H7 (cell line): ENCODE data around the gene MZT2A. TPM values are rescaled to one million over a fixed set of nuclear protein-coding genes. Genes with fewer than 3 reads are reported as not detected.
"Not testable (repeated sequence)": the region's sequence is repeated elsewhere in the genome, so short reads cannot be mapped to it uniquely, and the experiment has no call there.

ENCODE experiments used
- DNase-seq: peaks from one replicate; pipeline ENCODE4 v3.0.0; 2012
- H3K27me3 ChIP-seq: 2 replicates; pipeline ENCODE4 v1.6.0; 2011; ENCODE audit warnings: mild to moderate bottlenecking, low read length; ENCODE audit not compliant: control insufficient read depth, insufficient read depth
- H3K36me3 ChIP-seq: replicated peaks from 2 replicates; pipeline ENCODE4 v1.5.1; 2011; ENCODE audit warnings: low read length; ENCODE audit not compliant: control insufficient read depth, insufficient read depth
- H3K4me3 ChIP-seq: 2 replicates; pipeline ENCODE4 v1.5.1; 2011; ENCODE audit warnings: low read depth, mild to moderate bottlenecking, control low read depth, low read length, moderate library complexity; ENCODE audit not compliant: insufficient read depth
- total RNA-seq: library from RNA; depleted of rRNA; stranded (reverse); fragments of >200 nt; shearing (Covaris generic); gene quantifications from 2 replicates; pipeline ENCODE4 v1.2.3, GENCODE V29; 2014

The MZT2A gene
- total RNA-seq, 1 experiment from 2014 or later: 156 TPM

DNA sequence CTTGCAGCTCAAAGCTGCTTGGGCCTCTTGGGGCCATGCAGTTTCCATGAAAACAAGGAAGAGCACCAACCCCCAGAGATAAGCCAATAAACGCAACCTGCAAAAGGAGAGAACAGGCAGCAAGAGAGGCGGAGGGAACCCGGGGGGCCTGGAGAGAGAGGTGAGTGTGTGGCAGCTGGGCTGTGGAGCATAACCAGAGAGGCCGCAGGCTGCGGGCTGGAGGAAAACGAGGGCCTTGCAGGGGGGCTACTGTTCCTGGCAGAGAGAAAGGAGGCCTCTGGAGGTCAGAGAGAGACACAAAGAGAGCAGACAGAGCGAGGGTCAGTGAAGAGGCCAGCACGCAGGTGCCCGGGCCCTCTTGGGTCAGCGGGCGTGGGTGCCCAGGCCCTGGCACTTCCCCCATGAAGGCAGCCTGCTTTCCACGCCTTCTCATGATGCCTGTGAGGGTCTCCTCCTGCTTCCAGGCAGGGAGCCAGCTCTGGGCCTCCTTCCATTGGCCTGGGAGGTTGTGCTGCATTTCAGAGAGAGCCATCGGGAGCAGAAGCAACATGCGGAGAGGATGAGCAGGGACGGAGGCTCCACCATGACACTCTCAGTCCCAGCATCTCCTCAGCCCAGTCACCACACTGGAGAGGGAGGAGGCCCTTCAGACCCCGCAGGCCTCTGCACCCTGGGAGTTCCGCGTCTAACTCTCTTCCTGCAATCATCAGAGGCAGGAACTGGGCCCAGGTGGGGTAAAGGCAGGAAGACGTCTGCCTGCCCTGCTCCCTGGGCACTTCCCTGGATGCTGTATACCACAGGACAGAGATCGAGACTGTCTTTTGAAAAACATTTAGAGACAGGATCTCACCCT lies 1.4 kb downstream of the MZT2A start:
- DNase-seq: not testable (repeated sequence)

DNA sequence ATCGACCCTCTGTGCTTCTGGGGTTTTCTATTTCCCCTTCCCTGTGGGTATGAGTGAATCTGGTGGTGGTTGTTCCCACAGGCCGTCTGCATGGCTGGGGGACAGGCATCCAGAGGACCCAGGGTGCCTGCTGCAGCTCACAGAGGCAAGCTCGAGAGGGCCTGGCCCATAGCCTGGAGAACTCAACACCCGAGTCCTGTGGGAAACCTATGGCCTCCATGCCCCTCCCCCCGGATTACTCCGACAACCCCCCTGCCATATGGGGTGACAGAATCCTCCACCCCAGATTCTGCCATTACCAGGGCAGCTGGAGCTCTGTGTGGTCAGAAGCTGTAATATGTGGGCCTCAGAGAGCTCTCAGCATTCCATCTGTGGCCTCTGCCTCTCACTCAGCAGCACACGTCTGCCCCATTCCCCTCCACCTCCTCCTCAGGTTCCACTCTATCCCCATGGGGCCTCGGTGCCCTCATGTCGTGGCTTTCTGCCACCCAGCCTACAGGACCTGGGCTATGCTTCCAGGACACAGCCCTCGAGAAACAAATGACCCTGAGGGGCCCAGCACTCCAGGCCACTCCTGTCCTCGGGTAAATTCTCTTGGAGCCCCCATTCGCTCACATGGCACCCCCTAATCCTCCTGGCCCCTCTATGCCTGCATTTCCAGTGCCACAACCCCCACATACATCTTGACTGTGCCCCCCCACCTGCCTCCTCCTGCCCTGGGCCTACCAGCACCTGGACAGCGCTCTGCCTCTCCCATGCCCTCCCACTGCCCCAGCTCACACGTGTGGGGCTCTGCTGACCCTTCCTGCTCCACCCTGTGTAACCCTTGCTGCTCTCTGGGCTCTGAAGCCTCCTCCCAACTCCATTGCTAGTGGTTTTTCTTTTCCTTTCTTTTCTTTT lies 3.6 kb downstream of the MZT2A start:
- peaks cover 4% of the 10 kb centered on the region for H3K36me3 ChIP-seq
- H3K4me3 ChIP-seq: no peak overlapping the region
- DNase-seq: no peak

More for the DNA sequence above, 1.4 kb downstream of the MZT2A start:
- H3K27me3 ChIP-seq, H3K36me3 ChIP-seq: not testable (repeated sequence)
- H3K4me3 ChIP-seq: peak overlapping the region; percentile 41

DNA sequence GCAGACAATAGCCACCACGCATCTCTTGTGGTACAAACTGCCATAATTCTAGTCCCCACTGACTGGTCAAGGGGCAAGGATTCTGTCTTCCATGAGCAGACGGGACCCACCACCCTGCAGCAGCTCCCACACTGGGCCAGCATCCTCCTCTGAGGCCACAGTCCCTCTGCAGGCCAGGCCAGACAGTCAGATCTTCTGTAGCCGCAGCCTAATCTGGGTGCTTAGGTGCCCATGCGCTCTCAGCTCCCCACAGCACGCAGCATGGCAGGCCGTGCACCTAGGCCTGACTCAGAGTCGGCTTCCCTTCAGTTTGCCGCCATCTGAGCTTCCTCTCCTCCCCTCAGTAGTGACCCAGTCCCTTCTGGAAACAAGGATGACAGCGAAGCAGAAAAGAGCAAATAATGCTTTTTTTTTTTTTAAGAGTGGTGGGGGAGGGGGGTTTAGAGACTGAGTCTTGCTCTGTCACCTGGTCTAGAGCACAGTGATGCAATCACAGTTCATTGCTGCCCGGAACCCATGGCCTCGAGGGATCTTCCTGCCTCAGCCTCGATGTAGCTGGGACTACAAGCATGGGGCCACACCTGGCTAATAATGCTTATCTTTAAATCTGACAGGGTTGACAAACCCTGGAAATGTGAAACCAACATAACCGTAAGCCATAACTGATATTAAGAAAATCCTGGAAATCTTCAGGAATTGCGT lies 5.8 kb downstream of the MZT2A start:
- DNase-seq, H3K4me3 ChIP-seq, H3K36me3 ChIP-seq, H3K27me3 ChIP-seq: not testable (repeated sequence)

More for the DNA sequence above, 3.6 kb downstream of the MZT2A start:
- H3K27me3 ChIP-seq: no peaks in the 10 kb centered on the region

DNA sequence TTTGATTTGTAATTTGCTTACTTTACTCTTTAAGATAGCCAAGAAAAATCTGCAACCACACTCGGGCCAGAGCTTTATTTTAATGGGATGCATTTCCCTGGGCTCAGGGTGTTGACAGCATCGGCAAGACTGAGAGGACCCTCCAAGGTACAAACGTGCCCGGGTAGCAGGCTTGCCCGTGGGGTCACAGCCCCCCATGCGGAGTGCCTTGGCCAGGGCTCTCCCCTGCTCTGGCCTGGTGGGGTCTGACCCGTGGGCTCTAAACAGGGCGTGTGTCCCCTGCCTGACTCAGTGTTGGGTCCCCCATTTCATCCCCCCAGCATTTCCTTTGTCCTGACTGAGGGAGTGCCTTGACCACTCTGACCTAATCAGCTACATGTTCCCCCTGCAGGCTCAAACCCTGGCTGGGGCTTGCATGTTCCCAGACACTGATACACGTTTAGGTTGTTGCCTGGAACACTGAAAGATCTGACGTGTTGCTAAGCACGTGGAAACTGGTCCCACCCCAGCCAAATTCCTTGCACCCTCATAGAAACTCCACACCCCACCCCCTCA lies 7.2 kb downstream of the MZT2A start:
- H3K27me3 ChIP-seq, H3K4me3 ChIP-seq, DNase-seq, H3K36me3 ChIP-seq: not testable (repeated sequence)

DNA sequence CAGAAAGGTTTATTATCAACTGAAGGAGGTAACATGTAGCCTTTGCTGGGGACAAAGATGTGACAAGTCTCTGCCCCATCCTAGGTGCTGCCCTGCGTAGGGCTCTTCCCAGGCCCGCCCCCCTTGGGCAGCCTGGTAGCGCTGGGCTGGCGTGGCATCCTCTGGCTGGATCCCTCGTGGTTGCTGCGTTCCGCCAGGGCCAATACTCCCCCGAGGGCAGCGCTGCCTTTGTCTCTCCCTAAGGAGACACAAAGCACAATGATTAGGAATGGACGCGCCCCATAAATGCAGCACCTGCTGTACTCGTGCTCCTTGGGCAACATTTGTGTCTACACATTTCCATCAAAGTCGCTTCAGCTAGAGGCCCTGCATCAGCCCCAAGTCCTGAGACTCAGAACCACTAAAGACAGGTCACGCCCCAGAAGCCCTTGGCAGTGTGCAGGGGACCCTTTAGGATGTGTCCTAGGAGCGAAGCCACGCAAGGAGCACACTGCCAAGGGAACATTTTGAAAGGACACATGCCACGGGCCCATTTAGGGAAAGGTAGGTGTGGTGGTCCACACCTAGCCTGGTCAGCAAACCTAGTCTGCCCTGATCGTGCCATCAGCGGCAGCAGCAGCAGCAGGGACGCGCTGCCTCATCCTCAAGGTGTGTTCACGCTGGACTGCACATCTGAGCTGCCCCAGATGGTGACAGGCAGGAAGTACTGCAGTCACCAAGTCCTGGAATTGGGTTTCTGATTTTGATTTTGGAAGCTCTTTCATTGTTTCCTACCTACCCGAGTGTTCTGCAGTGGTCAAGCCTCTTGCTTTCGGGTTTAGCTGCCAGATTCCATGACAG lies 8.0 kb downstream of the MZT2A start:
- not testable (repeated sequence) for H3K4me3 ChIP-seq, H3K36me3 ChIP-seq, H3K27me3 ChIP-seq, DNase-seq

DNA sequence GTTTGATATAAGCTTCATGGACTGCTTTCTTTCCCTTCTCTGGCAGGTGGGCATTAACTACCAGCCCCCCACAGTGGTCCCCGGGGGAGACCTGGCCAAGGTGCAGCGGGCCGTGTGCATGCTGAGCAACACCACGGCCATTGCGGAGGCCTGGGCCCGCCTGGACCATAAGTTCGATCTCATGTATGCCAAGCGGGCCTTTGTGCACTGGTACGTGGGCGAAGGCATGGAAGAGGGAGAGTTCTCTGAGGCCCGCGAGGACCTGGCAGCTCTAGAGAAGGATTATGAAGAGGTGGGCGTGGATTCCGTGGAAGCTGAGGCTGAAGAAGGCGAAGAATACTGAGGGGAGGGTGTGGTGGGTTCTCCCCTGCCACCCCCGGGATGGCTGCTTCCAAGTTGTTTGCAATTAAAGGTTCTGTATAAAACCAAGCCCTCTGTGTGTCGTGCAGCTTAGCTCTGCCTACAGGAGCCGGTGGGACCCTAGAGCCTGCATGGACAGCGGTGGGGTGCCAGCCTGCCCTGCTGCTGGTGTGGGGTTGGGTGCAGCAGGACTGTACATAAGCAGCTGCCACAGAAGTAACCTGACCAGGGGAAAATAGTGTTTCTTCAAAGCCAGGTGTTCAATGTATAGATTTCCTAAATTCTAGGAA lies 9.6 kb downstream of the MZT2A start:
- H3K36me3 ChIP-seq, H3K4me3 ChIP-seq, DNase-seq, H3K27me3 ChIP-seq: not testable (repeated sequence)

DNA sequence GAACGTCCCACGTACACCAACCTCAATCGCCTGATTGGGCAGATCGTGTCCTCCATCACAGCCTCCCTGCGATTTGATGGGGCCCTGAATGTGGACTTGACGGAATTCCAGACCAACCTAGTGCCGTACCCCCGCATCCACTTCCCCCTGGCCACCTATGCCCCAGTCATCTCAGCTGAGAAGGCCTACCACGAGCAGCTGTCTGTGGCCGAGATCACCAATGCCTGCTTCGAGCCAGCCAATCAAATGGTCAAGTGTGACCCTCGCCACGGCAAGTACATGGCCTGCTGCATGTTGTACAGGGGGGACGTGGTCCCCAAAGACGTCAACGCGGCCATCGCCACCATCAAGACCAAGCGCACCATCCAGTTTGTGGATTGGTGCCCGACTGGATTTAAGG lies 11.8 kb downstream of the MZT2A start:
- H3K4me3 ChIP-seq, DNase-seq: not testable (repeated sequence)

DNA sequence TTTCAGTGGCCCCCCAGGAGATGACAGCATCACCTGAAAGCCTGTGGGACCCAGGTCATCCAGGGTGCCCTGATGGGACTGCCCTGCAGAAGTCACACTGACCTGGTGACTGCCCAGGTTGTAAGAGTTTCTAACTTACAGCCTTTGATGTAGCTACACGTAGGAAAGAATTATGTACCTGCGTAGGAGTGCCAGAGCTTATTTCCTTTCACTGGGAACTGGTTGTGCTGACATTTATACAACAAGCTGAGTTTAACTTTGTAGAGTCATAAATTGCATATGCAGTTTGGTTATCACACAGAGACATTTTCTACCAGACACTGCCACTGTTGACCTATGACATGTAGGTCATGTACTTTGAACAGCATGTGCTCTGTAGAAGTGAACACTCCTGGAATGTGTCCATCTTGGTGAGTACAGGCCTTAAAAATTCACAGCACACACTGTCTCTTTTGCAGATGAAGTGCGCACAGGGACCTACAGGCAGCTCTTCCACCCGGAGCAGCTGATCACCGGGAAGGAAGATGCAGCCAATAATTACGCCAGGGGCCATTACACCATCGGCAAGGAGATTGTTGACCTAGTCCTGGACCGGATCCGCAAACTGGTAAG lies 13.2 kb downstream of the MZT2A start:
- DNase-seq: not testable (repeated sequence)

More for the DNA sequence above, 11.8 kb downstream of the MZT2A start:
- H3K27me3 ChIP-seq, H3K36me3 ChIP-seq: not testable (repeated sequence)

DNA sequence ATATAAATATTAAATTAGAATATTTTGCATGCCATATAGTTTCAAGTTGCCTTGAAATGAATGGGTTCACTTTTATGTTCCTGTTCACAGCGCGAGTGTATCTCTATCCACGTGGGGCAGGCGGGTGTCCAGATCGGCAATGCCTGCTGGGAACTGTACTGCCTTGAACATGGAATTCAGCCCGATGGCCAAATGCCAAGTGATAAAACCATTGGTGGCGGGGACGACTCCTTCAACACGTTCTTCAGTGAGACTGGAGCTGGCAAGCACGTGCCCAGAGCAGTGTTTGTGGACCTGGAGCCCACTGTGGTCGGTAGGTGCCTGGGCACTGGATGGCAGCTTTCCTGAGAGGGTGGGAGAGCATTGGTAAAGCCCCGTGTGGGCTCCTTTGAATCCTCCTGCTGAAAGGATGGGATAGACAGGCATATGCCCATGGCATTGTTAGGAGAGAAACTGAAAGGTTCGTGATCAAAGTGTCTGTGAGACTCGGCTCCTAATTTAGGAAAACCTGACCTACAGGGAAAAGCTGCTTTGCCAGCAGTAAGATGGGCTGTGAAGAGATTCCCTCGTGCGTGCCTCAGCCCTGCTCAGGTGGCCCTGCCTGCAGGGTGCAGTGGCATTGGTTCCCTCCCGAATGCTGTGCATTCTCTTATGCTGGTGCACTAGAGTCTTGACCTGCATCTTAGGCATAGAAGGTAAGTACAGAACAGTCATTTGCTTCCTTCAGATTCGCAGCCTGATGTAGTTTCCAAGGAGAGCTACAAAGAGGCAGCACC lies 13.9 kb downstream of the MZT2A start:
- DNase-seq, H3K4me3 ChIP-seq, H3K36me3 ChIP-seq, H3K27me3 ChIP-seq: not testable (repeated sequence)

More for the DNA sequence above, 13.2 kb downstream of the MZT2A start:
- not testable (repeated sequence) for H3K27me3 ChIP-seq, H3K36me3 ChIP-seq, H3K4me3 ChIP-seq

DNA sequence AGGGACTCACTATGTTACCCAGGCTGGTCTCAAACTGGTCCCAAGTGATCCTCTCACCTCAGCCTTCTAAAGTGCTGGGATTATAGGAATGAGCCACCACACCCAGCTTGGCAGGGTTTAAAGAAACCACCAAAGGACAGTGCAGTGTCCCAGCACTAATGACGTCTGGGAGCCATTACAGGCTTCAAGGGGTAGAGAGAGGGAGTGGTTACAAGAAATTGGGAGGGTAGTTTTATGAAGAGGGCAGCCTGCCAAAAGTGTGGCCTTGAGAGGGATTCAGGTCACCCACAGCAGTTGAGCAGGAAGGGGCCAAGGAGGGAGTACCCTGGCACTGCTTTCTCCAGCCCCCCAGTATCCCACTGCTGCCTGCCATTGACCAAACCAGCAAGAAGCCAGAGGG lies 15.0 kb downstream of the MZT2A start:
- H3K27me3 ChIP-seq, DNase-seq, H3K36me3 ChIP-seq, H3K4me3 ChIP-seq: not testable (repeated sequence)

DNA sequence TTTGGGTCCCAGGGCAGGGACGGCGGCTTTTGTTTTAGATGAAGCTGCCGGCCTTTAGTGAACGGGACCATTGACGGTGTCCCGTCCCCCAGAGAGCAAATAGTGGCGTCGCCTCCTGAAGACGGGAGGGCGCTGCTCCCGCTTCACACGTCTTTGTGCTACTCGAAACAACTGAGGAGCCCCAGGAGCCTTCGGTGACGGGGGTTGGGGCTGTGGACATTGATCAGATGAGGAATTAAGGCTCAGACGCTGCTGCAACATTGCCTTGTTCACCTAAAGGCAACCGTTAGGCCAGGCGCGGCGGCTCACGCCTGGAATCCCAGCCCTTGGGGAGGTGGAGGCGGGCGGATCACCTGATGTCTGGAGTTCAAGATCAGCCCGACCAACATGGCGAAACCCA lies 15.8 kb downstream of the MZT2A start:
- H3K27me3 ChIP-seq, H3K36me3 ChIP-seq, H3K4me3 ChIP-seq: not testable (repeated sequence)
- DNase-seq: peak; percentile 8

DNA sequence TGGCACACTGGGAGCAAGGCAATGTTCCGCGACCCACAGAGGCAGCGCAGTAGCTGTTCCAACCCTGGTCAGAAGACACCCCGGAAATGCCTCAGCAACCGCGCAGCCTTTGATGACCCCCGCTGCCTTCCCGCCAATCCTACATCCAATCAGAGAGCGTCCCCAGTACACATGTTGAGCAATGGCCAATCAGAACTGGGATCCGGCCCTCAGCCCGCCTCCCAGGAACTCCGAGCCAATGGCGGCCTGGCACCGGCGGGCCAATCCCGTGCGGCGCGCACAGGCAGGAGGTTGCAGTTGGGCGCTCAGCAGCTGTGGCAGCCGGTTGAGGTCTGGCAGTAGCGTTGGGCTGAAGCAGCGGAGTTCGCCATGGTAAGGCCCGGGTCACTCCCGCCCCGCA lies 16.4 kb downstream of the MZT2A start, which contains the start of gene TUBA3D:
TUBA3D (plus strand) TSS at position 289 of the 400 bp plus-strand sequence; CDS start at position 370, 81 bp downstream.
- Histone ChIP-seq H3K4me3 (no peak within 1 kb of the TSS), H3K27me3 (no peaks in the 10 kb centered on the region), H3K36me3 (no peaks in the 10 kb centered on the region)
- peak; percentile 48 for DNase-seq
